DND-41 (cell line): ENCODE data around the gene SSR1.
"Not testable (repeated sequence)": the region's sequence is repeated elsewhere in the genome, so short reads cannot be mapped to it uniquely, and the experiment has no call there.

Source experiments
- EZH2 ChIP-seq: IDR thresholded peaks from 3 replicates; pipeline ENCODE4 v1.6.1; 2012; ENCODE audit warnings: borderline replicate concordance, low read depth, mild to moderate bottlenecking, moderate library complexity, low read length, inconsistent platforms; ENCODE audit not compliant: severe bottlenecking
- TF ChIP-seq, protein P1 (sequence below): IDR thresholded peaks from 2 replicates; pipeline ENCODE4 v1.5.1; 2012; ENCODE audit warnings: borderline replicate concordance, low read length, moderate library complexity, mild to moderate bottlenecking; ENCODE audit not compliant: poor library complexity, severe bottlenecking; ENCODE audit errors: extremely low read depth

DNA sequence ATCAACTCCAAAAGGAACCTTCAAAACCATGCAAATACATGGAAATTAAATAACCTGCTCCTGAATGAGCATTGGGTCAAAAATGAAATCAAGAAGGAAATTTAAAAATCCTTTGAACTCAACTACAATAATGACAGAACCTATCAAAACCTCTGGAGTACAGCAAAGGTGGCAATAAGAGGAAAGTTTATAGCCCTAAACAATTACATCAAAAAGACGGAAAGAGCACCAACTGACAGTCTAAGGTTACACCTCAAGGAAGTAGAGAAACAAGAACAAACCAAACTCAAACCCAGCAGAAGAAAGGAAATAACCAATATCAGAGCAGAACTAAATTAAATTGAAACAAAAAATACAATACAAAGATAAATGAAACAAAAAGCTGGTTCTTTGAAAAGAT is 37.6 kb upstream of the SSR1 start:
- TF ChIP-seq, protein P1, sequence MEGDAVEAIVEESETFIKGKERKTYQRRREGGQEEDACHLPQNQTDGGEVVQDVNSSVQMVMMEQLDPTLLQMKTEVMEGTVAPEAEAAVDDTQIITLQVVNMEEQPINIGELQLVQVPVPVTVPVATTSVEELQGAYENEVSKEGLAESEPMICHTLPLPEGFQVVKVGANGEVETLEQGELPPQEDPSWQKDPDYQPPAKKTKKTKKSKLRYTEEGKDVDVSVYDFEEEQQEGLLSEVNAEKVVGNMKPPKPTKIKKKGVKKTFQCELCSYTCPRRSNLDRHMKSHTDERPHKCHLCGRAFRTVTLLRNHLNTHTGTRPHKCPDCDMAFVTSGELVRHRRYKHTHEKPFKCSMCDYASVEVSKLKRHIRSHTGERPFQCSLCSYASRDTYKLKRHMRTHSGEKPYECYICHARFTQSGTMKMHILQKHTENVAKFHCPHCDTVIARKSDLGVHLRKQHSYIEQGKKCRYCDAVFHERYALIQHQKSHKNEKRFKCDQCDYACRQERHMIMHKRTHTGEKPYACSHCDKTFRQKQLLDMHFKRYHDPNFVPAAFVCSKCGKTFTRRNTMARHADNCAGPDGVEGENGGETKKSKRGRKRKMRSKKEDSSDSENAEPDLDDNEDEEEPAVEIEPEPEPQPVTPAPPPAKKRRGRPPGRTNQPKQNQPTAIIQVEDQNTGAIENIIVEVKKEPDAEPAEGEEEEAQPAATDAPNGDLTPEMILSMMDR: not testable (repeated sequence)
- not testable (repeated sequence) for TF ChIP-seq EZH2
